Fibroblast of pulmonary artery (primary cell): ENCODE data around the gene DLGAP1.

Experiments
- DNase-seq: peaks from one replicate; pipeline ENCODE4 v3.0.0-alpha.2; 2010; ENCODE audit warnings: low read depth
- H3K4me3 ChIP-seq: replicated peaks from 2 replicates; pipeline ENCODE4 v1.5.1; 2011; ENCODE audit warnings: low read depth, mild to moderate bottlenecking, control low read depth, low read length, moderate library complexity
- TF ChIP-seq, protein P1 (sequence below): IDR thresholded peaks from 2 replicates; pipeline ENCODE4 v1.5.1; 2011; ENCODE audit warnings: mild to moderate bottlenecking, control low read depth, low read length, inconsistent platforms; ENCODE audit errors: missing control alignments

Gene DLGAP1

DNA sequence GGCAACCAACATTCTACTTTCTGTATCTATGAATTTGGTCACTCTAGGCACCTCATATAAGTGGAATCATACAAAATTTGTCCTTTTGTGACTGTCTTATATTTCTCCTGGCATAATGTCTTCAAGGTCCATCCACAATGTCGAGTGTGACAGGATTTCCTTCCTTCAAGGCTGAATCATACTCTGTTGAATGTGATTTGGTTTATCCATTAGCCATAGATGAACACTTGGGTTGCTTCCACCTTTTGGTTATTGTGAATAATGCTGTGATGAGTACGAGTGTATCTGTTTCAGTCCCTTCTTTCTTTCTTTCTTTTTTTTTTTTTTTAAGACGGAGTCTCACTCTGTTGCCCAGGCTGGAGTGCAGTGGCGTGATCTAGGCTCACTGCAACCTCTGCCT is 693.8 kb downstream of the DLGAP1 start:
- no peak for DNase-seq
- no peak overlapping the region for H3K4me3 ChIP-seq
- TF ChIP-seq, protein P1, sequence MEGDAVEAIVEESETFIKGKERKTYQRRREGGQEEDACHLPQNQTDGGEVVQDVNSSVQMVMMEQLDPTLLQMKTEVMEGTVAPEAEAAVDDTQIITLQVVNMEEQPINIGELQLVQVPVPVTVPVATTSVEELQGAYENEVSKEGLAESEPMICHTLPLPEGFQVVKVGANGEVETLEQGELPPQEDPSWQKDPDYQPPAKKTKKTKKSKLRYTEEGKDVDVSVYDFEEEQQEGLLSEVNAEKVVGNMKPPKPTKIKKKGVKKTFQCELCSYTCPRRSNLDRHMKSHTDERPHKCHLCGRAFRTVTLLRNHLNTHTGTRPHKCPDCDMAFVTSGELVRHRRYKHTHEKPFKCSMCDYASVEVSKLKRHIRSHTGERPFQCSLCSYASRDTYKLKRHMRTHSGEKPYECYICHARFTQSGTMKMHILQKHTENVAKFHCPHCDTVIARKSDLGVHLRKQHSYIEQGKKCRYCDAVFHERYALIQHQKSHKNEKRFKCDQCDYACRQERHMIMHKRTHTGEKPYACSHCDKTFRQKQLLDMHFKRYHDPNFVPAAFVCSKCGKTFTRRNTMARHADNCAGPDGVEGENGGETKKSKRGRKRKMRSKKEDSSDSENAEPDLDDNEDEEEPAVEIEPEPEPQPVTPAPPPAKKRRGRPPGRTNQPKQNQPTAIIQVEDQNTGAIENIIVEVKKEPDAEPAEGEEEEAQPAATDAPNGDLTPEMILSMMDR = no peak

DNA sequence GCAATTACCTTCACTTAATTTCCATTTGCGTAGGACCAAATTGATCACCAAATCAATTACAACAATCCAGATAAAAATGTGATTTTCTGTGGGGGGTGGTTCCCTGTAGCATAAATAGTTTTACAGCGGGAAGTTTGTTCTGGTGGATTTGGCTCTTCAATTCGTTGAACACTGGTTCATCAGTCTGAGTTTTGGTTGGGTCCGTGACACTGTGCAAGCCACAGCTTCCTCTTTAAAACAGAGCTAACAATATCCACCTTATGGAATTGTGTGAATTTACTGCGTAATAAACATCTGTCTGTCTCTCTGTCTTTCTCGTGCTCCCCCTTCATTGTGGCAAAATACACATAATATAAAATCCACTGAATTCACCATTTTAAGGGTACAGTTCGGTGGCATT is 694.4 kb downstream of the DLGAP1 start:
- TF ChIP-seq, protein P1 = no peak
- no peak for DNase-seq
- no peak overlapping the region for H3K4me3 ChIP-seq

DNA sequence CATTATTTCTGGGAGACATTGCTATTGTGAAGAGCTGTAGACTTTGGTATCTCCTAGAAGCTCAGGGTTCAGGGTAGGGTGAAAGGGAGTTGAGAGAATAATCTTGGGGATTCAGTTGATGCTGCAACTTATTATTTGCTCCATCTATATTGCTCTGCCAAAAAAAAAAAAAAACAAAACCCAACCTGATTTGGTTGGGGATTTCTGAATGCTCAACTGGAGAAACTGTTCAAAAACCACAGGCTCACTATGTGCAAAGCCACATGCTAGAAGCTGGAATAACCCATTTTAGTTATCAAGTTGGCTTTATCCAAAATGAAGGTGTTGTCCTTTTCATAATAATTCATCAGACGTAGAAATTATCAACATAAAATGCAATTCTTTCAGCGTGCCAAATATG is 696.0 kb downstream of the DLGAP1 start:
- no peak overlapping the region for H3K4me3 ChIP-seq
- TF ChIP-seq, protein P1 = no peak
- no peak for DNase-seq

DNA sequence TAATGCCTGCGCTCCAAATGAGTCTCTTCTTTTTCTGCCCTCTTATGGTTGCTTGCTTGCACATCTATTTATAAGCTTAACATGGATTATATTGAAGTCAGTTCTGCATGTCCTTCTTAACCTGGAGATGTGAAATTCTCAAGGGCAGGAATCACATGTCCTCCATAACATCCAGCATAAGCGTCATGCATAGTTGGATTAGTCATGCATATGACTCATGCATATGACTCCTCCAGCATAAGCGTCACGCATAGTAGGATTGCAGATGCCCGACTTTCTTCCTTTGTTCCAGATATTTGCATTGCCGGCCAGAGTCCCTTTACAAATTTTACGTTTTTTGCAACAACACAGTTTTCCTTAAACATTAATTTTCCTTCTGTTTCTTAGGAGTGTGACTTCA is 696.6 kb downstream of the DLGAP1 start:
- H3K4me3 ChIP-seq = no peak overlapping the region
- DNase-seq = peak; percentile 70
- TF ChIP-seq, protein P1 = no peak

DNA sequence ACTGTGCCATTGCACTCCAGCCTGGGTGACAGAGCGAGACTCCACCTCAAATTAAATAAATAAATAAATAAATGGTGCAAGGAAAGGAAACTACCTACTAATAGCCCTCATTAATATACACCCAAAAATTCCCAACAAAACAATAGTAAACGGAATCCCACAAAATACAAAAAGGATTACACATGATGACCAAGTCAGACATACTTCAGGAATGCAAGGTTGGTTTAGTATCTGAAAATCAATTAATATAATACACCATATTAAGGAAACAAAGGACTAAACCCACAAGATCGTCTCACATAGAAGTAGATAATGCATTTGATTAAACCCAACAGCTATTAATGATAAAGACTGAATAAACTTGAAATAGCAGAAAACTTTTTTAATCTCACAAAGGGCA is 697.7 kb downstream of the DLGAP1 start:
- no peak for DNase-seq
- H3K4me3 ChIP-seq = no peak overlapping the region
- TF ChIP-seq, protein P1 = no peak

DNA sequence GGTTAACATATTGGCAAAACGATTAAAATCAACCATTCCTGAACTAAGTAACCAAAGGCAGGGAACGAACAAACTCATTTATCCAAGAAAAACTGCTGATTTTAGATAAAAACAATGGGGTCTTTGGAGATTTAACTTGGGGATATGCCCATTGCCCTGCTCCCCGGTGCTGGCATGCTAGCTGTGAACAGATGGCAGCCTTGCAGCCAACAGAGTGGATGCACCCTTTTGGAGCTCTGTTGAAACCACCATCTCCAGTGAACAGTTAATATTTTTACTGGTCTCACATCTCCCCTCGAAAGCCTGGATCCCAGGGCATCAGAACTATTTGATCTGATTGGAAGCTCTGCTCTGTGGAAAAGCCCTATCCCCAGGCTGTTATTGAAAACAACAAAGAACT is 702.0 kb downstream of the DLGAP1 start:
- no peak for DNase-seq
- no peak overlapping the region for H3K4me3 ChIP-seq
- TF ChIP-seq, protein P1 = no peak

DNA sequence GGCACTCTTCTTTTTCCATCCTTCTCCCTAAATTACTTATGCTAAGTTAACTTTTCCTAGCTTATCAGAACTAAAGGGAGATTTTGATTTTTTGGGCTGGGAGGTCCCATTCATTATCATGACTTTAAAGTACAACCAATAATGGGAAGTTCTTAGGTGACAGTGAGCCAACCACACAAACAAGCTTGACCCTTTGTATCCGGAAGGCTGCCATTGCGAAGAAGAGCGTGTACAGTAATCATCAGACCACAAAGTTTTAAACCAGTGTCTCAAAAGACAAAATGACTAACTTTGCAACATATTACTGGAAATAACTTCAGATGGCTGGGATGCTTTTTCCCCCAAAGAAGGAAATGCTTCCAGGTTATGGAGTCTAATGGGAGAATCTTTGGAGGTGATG is 707.0 kb downstream of the DLGAP1 start:
- peak; percentile 27 for DNase-seq
- TF ChIP-seq, protein P1 = no peak

More for the DNA sequence above, 707.0 kb downstream of the DLGAP1 start:
- no peak overlapping the region for H3K4me3 ChIP-seq
